WTC11 (cell line): ENCODE results near the gene NFIA. TPM values are rescaled to one million over a fixed set of nuclear protein-coding genes. Genes with fewer than 3 reads are reported as not detected.

Experiments used
- ATAC-seq: fragments of 200-7000 bp; cut with Tn5 transposase; 2 replicates; pipeline ENCODE4 v1.10.0; 2021; ENCODE audit warnings: mild to moderate bottlenecking, moderate library complexity
- CTCF ChIA-PET: fragments of 300-600 bp; sonication (Branson Sonifier 250); formaldehyde crosslinking; loops from one replicate; lab custom pipeline; 2021; ENCODE audit warnings: antibody characterized with exemption; lab: Charles Lee
- POLR2A ChIA-PET: fragments of 350-600 bp; sonication (Branson Sonifier 250); formaldehyde crosslinking; loops from one replicate; lab custom pipeline; 2021; ENCODE audit warnings: antibody characterized with exemption; lab: Charles Lee
- DNase-seq: peaks from one replicate; pipeline ENCODE4 v3.0.0; 2021; ENCODE audit warnings: low spot score
- H3K27ac Mint-ChIP-seq: 2 replicates; pipeline ENCODE4 v1.8.0; 2021; ENCODE audit warnings: mixed read lengths
- H3K27me3 Mint-ChIP-seq: 2 replicates; pipeline ENCODE4 v1.8.0; 2021; ENCODE audit warnings: low read depth, mild to moderate bottlenecking, moderate library complexity, mixed read lengths
- H3K36me3 Mint-ChIP-seq: 2 replicates; pipeline ENCODE4 v1.8.0; 2021; ENCODE audit warnings: mixed read lengths
- H3K4me1 Mint-ChIP-seq: 2 replicates; pipeline ENCODE4 v1.8.0; 2022; ENCODE audit warnings: mixed read lengths
- H3K4me3 Mint-ChIP-seq: 2 replicates; pipeline ENCODE4 v1.8.0; 2021; ENCODE audit warnings: mild to moderate bottlenecking, moderate library complexity, mixed read lengths
- H3K9me3 Mint-ChIP-seq: 2 replicates; pipeline ENCODE4 v1.8.0; 2021; ENCODE audit warnings: mixed read lengths
- ARID4B ChIP-seq: sonication (generic); formaldehyde crosslinking; IDR thresholded peaks from 2 replicates; pipeline ENCODE4 v1.8.0; 2023; ENCODE audit warnings: missing genetic modification reagents, mild to moderate bottlenecking, borderline replicate concordance
- CBFB ChIP-seq: sonication (generic); formaldehyde crosslinking; IDR thresholded peaks from 2 replicates; pipeline ENCODE4 v1.8.1; 2022; ENCODE audit warnings: mild to moderate bottlenecking, low read depth, missing genetic modification reagents
- CREM ChIP-seq: sonication (generic); formaldehyde crosslinking; IDR thresholded peaks from 2 replicates; pipeline ENCODE4 v1.8.1; 2022; ENCODE audit warnings: mild to moderate bottlenecking, missing genetic modification reagents, moderate library complexity
- ELF4 ChIP-seq: sonication (generic); formaldehyde crosslinking; IDR thresholded peaks from 2 replicates; pipeline ENCODE4 v1.8.1; 2022; ENCODE audit warnings: low read depth, mild to moderate bottlenecking, moderate library complexity, missing genetic modification reagents
- ERG ChIP-seq: fragments of 250-450 bp; sonication (Bioruptor Pico); IDR thresholded peaks from 2 replicates; pipeline ENCODE4 v1.8.0; 2021; ENCODE audit warnings: mild to moderate bottlenecking
- HMGXB4 ChIP-seq: sonication (generic); formaldehyde crosslinking; IDR thresholded peaks from 2 replicates; pipeline ENCODE4 v1.8.1; 2023; ENCODE audit warnings: mild to moderate bottlenecking, moderate library complexity, missing genetic modification reagents
- JUN ChIP-seq: sonication (generic); formaldehyde crosslinking; IDR thresholded peaks from 2 replicates; pipeline ENCODE4 v1.8.0; 2023; ENCODE audit warnings: mild to moderate bottlenecking, missing genetic modification reagents
- MAX ChIP-seq: sonication (generic); formaldehyde crosslinking; IDR thresholded peaks from 2 replicates; pipeline ENCODE4 v1.8.0; 2022; ENCODE audit warnings: mild to moderate bottlenecking, missing genetic modification reagents
- SOX15 ChIP-seq: fragments of 250-450 bp; sonication (Bioruptor Pico); IDR thresholded peaks from 2 replicates; pipeline ENCODE4 v1.9.0; 2021; ENCODE audit warnings: mild to moderate bottlenecking
- ZMAT4 ChIP-seq: fragments of 250-450 bp; sonication (Bioruptor Pico); IDR thresholded peaks from 2 replicates; pipeline ENCODE4 v1.9.0; 2021; ENCODE audit warnings: mild to moderate bottlenecking
- ZNF219 ChIP-seq: sonication (generic); formaldehyde crosslinking; IDR thresholded peaks from 2 replicates; pipeline ENCODE4 v1.8.0; 2023; ENCODE audit warnings: missing genetic modification reagents, mild to moderate bottlenecking, borderline replicate concordance
- ZNF232 ChIP-seq: sonication (generic); formaldehyde crosslinking; IDR thresholded peaks from 2 replicates; pipeline ENCODE4 v1.8.0; 2022; ENCODE audit warnings: mild to moderate bottlenecking, missing genetic modification reagents
- total RNA-seq: library from RNA; stranded (reverse); gene quantifications from 3 replicates; pipeline ENCODE4 v1.2.3, GENCODE V29; 2021

Gene NFIA
- total RNA-seq, 1 experiment from 2014 or later, result 16.7 TPM

- DNase-seq (peak; percentile 32), ATAC-seq (peak; percentile 4)
- ChIA-PET CTCF (interaction anchor here (1.7 kb wide), 1 partner anchor 33 kb away, joined by 16 read pairs; no protein-coding TSS in a partner anchor), POLR2A (no interaction called here)
- H3K9me3 Mint-ChIP-seq, result no peaks in the 10 kb centered on the region
- no peak overlapping the region for H3K27ac Mint-ChIP-seq
- H3K4me3 Mint-ChIP-seq, result peak overlapping the region; percentile 90
- H3K4me1 Mint-ChIP-seq, result peaks cover 57% of the 10 kb centered on the region
- peaks cover 64% of the 10 kb centered on the region for H3K27me3 Mint-ChIP-seq
- 0 out of 2 replicates have a peak, but pooled peaks have one; percentile 21 for TF ChIP-seq JUN (CRISPR knock-in tag)
- no peak for TF ChIP-seq CBFB (CRISPR knock-in tag)
- 0 out of 2 replicates have a peak, but pooled peaks have one; percentile 64 for TF ChIP-seq ZNF219 (CRISPR knock-in tag)
- TF ChIP-seq ARID4B (CRISPR knock-in tag), result 0 out of 2 replicates have a peak, but pooled peaks have one; percentile 19
- TF ChIP-seq HMGXB4 (CRISPR knock-in tag), result peak; percentile 56; the same call in 1 of the 2 replicates
- 0 out of 2 replicates have a peak, but pooled peaks have one; percentile 35 for TF ChIP-seq CREM (CRISPR knock-in tag)
- no peak for TF ChIP-seq ZMAT4 (CRISPR knock-in tag)
- TF ChIP-seq ERG (CRISPR knock-in tag), result no peak
- 0 out of 2 replicates have a peak, but pooled peaks have one; percentile 30 for TF ChIP-seq ELF4 (CRISPR knock-in tag)
- TF ChIP-seq MAX, result peak; percentile 19; the same call in 1 of the 2 replicates
- no peak for TF ChIP-seq ZNF232 (CRISPR knock-in tag)
- H3K36me3 Mint-ChIP-seq, result no peaks in the 10 kb centered on the region; the same call in 1 of the 2 replicates
Measured at GRCh38 chr1:61083013-61083806, 849 bp downstream of the NFIA start.

GRCh38 chr1:61083807-61084440, 1.6 kb downstream of the NFIA start:
- ATAC-seq, result no peak
- Mint-ChIP-seq H3K36me3 (no peaks in the 10 kb centered on the region; the same call in 1 of the 2 replicates), H3K9me3 (no peaks in the 10 kb centered on the region), H3K4me1 (peaks cover 57% of the 10 kb centered on the region), H3K27ac (no peak overlapping the region), H3K4me3 (peak overlapping the region; percentile 90), H3K27me3 (peaks cover 56% of the 10 kb centered on the region)
- CTCF ChIA-PET, result no interaction called here
- no peak for DNase-seq
- POLR2A ChIA-PET, result interaction anchor here (0.6 to 0.7 kb wide), 2 partner anchors 22 to 85 kb away, joined by 3 read pairs; no protein-coding TSS in a partner anchor
- no peak for TF ChIP-seq ARID4B (CRISPR knock-in tag)
- no peak for TF ChIP-seq SOX15 (CRISPR knock-in tag)
- TF ChIP-seq ELF4 (CRISPR knock-in tag), result no peak
